ACHN (cell line): ENCODE data around the gene MTUS2.

Experiments used
- DNase-seq: peaks from one replicate; pipeline ENCODE4 v3.0.0-alpha.2; 2015
- in situ Hi-C: cut with HindIII; loops from 2 replicates; pipeline ENCODE4 v1.10.0; 2017; ENCODE audit warnings: low sequenced_read_pairs, low pct_ligation_motif_present, low pct_unique_long_range_greater_than_20kb

The MTUS2 gene

DNA sequence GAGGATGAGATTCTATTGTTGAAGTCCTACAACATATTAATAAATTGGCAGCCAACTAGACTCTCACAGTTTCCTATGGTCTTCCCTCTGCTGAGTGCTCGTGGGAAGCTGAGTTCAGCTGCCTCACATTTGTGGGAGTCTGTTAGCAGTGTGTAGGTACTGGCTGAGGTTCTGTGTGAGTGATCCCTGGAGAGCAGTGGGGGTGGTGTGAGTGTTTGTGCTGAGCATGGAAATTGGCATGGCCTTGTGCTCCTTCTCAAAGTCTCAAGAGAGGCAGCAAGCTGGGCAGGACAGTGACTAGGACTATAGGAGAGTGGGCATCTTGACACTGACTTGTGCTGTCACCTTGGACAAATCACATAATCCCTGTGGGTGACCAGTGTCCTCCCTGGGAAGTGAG lies 298.3 kb downstream of the MTUS2 start:
- no peak for DNase-seq
- in situ Hi-C loops, result no loop called here

- in situ Hi-C loops, result no loop called here
These were observed 305.2 kb downstream of the MTUS2 start for GRCh38 chr13:29125191-29125933.

DNA sequence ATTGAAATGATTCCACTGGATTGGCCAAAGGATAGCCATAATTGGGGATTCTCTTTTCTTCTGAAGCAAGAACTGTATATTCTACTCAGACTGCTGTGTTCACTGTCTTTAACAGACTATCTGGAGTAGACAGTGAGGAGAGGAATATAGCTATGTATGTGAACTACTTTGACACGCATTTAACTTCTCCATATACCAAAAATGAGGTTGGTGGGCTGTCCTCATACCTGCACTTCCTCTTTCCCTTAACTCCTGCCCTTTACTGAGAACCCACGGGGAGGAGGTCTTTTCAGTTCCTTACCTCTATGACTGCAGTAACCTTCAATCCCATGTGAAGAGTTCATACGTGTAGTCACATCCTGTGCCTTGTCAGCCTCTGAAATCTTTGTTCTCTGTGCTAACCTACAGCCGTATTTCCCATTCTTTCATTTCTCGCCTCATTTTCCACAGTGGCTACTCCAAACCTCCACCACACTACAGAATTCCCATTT lies 305.8 kb downstream of the MTUS2 start:
- no peak for DNase-seq
- in situ Hi-C loops, result no loop called here

More at GRCh38 chr13:29125191-29125933, 305.2 kb downstream of the MTUS2 start:
- DNase-seq, result no peak

DNA sequence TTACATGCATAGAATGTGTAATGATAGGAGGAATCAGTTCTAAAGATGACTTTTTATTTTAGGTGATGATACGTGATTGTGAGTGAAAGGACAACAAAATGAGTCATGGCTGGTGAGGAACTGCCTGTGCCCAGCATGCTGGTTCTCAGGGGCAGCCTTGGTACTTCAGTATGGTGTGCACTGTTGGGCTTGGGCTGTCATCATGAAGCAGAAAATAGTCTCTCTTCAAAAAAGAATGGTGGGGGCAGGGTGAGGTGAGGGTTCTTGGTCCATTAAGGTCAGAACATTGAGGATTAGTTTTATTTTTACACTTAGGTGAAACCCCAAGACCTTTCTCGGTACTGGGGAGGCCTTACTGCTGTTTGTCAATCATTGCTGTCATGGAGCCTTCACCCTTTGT lies 309.5 kb downstream of the MTUS2 start:
- in situ Hi-C loops, result no loop called here
- no peak for DNase-seq

GRCh38 chr13:29131159-29131558 lies 311.0 kb downstream of the MTUS2 start:
- DNase-seq, result no peak
- in situ Hi-C loops, result no loop called here

- in situ Hi-C loops, result no loop called here
- DNase-seq, result no peak
These were observed 311.9 kb downstream of the MTUS2 start for GRCh38 chr13:29131881-29132668.

GRCh38 chr13:29136341-29136740 lies 316.2 kb downstream of the MTUS2 start:
- in situ Hi-C loops, result no loop called here
- DNase-seq, result no peak

- in situ Hi-C loops, result no loop called here
- DNase-seq, result no peak
These were observed 316.9 kb downstream of the MTUS2 start for GRCh38 chr13:29137016-29137415.

- in situ Hi-C loops, result no loop called here
These were observed 317.9 kb downstream of the MTUS2 start for GRCh38 chr13:29137995-29138394.

GRCh38 chr13:29140277-29140676 lies 320.1 kb downstream of the MTUS2 start:
- peak; percentile 39 for DNase-seq
- in situ Hi-C loops, result no loop called here

More at GRCh38 chr13:29137995-29138394, 317.9 kb downstream of the MTUS2 start:
- no peak for DNase-seq

GRCh38 chr13:29143847-29144246 lies 323.7 kb downstream of the MTUS2 start:
- no peak for DNase-seq
- in situ Hi-C loops, result no loop called here

DNA sequence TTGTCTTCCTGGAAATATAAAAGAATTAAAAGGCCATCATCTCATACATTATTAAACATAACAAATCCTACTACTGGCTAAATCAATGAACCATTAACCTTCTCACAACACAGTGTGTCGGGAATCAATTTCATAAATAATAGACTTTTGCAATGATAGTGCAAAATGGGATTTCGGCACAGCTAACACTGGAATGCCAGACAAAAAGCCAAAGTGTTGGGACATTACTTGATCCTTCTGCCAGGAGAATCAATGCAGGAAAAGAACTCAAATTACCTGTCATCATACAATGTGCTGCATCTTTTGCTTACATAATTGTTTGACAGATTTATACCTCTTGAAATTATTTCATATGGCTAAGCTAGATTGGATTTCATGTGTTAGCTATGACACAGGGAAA lies 334.3 kb downstream of the MTUS2 start:
- DNase-seq, result no peak
- in situ Hi-C loops, result no loop called here

- in situ Hi-C loops, result no loop called here
- no peak for DNase-seq
These were observed 336.0 kb downstream of the MTUS2 start for GRCh38 chr13:29156136-29156535.

DNA sequence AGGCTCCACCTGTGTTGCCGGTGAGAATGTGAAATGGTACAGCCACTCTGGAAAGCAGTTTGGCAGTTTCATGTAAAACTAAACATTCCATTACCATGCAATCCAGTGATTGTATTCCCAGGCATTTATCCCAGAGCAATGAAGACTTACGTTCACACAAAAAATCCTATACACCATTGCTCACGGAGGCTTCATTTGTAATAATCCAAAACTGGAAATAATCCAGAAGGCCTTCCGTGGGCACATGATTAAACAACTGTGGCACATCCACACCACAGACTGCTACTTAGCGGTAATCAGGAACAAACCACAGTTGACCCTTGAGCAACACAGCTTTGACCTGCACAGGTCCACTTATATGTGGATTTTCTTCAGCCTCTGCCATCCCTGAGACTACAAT lies 339.7 kb downstream of the MTUS2 start:
- in situ Hi-C loops, result no loop called here
- no peak for DNase-seq

GRCh38 chr13:29160862-29161261 lies 340.7 kb downstream of the MTUS2 start:
- in situ Hi-C loops, result no loop called here
- DNase-seq, result no peak

DNA sequence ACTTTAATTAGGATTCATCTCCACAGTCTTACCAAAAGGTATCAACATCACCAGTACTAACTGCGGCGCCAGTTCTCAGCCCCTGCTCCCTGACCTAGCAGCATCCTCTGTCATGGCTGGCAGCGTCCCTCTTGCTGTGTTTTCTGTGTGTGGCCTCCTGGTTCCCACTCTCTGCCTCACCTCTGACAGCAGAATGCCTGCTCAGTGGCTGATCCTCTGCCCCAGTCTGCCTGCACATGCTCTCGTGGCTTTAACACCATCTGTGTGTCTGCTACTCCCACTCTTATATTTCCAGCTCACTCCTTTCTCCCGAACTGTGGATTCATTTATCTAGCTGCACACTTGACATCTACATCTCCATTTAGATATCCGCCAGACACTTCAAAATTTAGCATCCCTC lies 341.5 kb downstream of the MTUS2 start:
- in situ Hi-C loops, result no loop called here
- no peak for DNase-seq

DNA sequence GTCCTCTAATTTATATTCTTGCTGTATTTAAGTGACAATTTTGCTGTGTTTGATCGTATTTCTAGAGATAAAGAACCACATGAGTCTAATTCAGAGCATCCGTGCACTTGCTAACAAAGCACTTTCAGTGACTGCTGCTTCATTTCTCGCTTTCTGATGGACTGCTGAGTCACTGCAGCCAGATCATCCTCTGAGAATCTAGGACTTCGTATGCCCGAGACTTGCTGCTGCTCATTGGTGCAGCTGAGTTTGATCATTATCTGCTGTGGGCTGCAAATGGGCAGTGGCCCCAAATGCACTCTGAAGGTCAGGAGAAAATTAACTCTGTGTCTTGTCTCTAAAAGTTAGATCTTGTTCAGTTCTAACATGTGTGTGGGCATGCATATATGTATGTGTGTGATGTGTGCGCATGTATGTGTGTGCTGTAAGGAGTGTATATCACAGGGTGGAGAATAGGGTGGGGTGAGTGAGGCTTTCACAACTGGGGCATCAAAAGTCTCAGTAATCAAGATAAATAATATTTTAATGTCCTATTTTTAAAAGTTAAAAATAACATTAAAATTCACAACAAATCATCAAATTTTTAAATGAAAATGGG lies 342.6 kb downstream of the MTUS2 start:
- peak; percentile 43 for DNase-seq
- in situ Hi-C loops, result no loop called here

DNA sequence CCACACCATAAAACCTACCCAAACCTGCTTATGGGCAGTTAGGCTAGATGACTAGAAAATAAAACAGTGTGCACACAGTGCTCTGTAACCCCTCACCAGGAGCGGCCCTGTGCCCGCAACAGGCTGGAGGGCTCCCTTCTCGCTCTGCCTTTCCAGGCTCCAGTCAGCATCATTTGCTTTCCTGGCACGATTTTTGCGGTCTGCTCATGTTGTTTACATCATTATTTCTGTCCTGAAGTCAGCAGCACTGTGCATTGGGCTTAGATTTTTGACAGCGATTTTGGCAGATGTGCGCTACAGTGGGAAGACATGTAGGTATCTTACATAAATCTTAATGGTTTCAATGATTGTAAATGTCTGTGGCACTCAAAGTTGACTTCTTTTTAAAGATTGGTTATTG lies 344.0 kb downstream of the MTUS2 start:
- DNase-seq, result no peak
- in situ Hi-C loops, result no loop called here

- in situ Hi-C loops, result no loop called here
- no peak for DNase-seq
These were observed 345.1 kb downstream of the MTUS2 start for GRCh38 chr13:29165216-29165615.
